Smooth muscle cell (in vitro differentiated cells): ENCODE results near the gene C10orf90. TPM values are rescaled to one million over a fixed set of nuclear protein-coding genes. Genes with fewer than 3 reads are reported as not detected.

Source experiments
- DNase-seq: peaks from one replicate; lab custom pipeline; 2025; ENCODE audit not compliant: unreplicated experiment; lab: John Stamatoyannopoulos, UW
- H2AFZ ChIP-seq: fragments of 200-600 bp; sonication (generic); 2 replicates; pipeline ENCODE4 v1.6.0; 2016; ENCODE audit warnings: antibody characterized with exemption, low read depth, mild to moderate bottlenecking
- H3F3A ChIP-seq: fragments of 200-600 bp; sonication (generic); 2 replicates; pipeline ENCODE4 v1.6.0; 2017; ENCODE audit warnings: antibody characterized with exemption, low read depth
- H3K27ac ChIP-seq: fragments of 200-600 bp; sonication (generic); 2 replicates; pipeline ENCODE4 v1.5.1; 2016; ENCODE audit warnings: low read depth, mild to moderate bottlenecking
- H3K27me3 ChIP-seq: fragments of 200-600 bp; sonication (generic); 2 replicates; pipeline ENCODE4 v1.6.1; 2016; ENCODE audit warnings: low read depth, mild to moderate bottlenecking
- H3K36me3 ChIP-seq: fragments of 200-600 bp; sonication (generic); 2 replicates; pipeline ENCODE4 v1.5.1; 2016; ENCODE audit warnings: low read depth
- H3K4me1 ChIP-seq: fragments of 200-600 bp; sonication (generic); 2 replicates; pipeline ENCODE4 v1.5.1; 2016; ENCODE audit warnings: low read depth
- H3K4me2 ChIP-seq: fragments of 200-600 bp; sonication (generic); 2 replicates; pipeline ENCODE4 v1.6.0; 2016; ENCODE audit warnings: mild to moderate bottlenecking
- H3K4me3 ChIP-seq: fragments of 200-600 bp; sonication (generic); 2 replicates; pipeline ENCODE4 v1.5.1; 2016; ENCODE audit warnings: mild to moderate bottlenecking
- H3K79me2 ChIP-seq: fragments of 200-600 bp; sonication (generic); 2 replicates; pipeline ENCODE4 v1.6.0; 2016; ENCODE audit warnings: low read depth, mild to moderate bottlenecking
- H3K9ac ChIP-seq: fragments of 200-600 bp; sonication (generic); 2 replicates; pipeline ENCODE4 v1.6.0; 2016; ENCODE audit warnings: low read depth
- H3K9me3 ChIP-seq: fragments of 200-600 bp; sonication (generic); replicated peaks from 2 replicates; pipeline ENCODE4 v1.5.1; 2016; ENCODE audit warnings: low read depth
- H4K20me1 ChIP-seq: fragments of 200-600 bp; sonication (generic); 2 replicates; pipeline ENCODE4 v1.6.0; 2016; ENCODE audit warnings: low read depth
- CTCF ChIP-seq: fragments of 200-600 bp; sonication (generic); IDR thresholded peaks from 2 replicates; pipeline ENCODE4 v1.5.1; 2017; ENCODE audit warnings: borderline replicate concordance, mild to moderate bottlenecking, antibody characterized with exemption; ENCODE audit not compliant: insufficient read depth, poor library complexity, severe bottlenecking
- WGBS: methylation state at CpG from one replicate; pipeline ENCODE4 v1.1.7; 2016; ENCODE audit warnings: low lambda C conversion rate; 5-methylcytosine and 5-hydroxymethylcytosine counted together
- polyA plus RNA-seq: library from polyadenylated mRNA; unstranded; fragments of >200 nt; fragmentation: Nextera tagmentation; extraction: Ambion mirVana; gene quantifications from 2 replicates; pipeline ENCODE4 v1.2.1, GENCODE V29; 2016
- total RNA-seq: library from RNA; depleted of rRNA; stranded (reverse); fragments of >200 nt; gene quantifications from 2 replicates; pipeline ENCODE4 v1.2.3, GENCODE V29; 2014

The C10orf90 gene
- total and polyA plus RNA-seq, 2 experiments from 2014 or later, result 0.10 to 1.8 TPM

GRCh38 chr10:126581648-126582046, 88.8 kb downstream of the C10orf90 start:
- no peak overlapping the region for H2AFZ ChIP-seq
- no peaks in the 10 kb centered on the region for H3K36me3 ChIP-seq
- no peaks in the 10 kb centered on the region for H3F3A ChIP-seq
- H4K20me1 ChIP-seq, result no peaks in the 10 kb centered on the region
- H3K4me3 ChIP-seq, result no peak overlapping the region
- H3K27me3 ChIP-seq, result peaks cover 11% of the 10 kb centered on the region
- no peaks in the 10 kb centered on the region for H3K79me2 ChIP-seq
- 84% methylated on average over 7 of the region's 7 CpGs for WGBS
- no peaks in the 10 kb centered on the region for H3K9me3 ChIP-seq
- peaks cover 11% of the 10 kb centered on the region for H3K4me1 ChIP-seq
- no peak overlapping the region for H3K27ac ChIP-seq
- H3K9ac ChIP-seq, result no peak overlapping the region
- TF ChIP-seq CTCF, result no peak
- no peak overlapping the region for H3K4me2 ChIP-seq
- DNase-seq, result no peak

GRCh38 chr10:126580873-126581647, 89.4 kb downstream of the C10orf90 start:
- Histone ChIP-seq H3F3A (no peaks in the 10 kb centered on the region), H3K36me3 (no peaks in the 10 kb centered on the region), H3K27me3 (peaks cover 11% of the 10 kb centered on the region), H2AFZ (no peak overlapping the region), H3K27ac (no peak overlapping the region), H3K4me1 (peaks cover 7% of the 10 kb centered on the region), H4K20me1 (no peaks in the 10 kb centered on the region), H3K4me2 (no peak overlapping the region), H3K9ac (no peak overlapping the region), H3K79me2 (no peaks in the 10 kb centered on the region), H3K4me3 (no peak overlapping the region), H3K9me3 (no peaks in the 10 kb centered on the region)
- DNase-seq, result no peak
- WGBS, result 88% methylated on average over 10 of the region's 10 CpGs
- TF ChIP-seq CTCF, result no peak

- H3K27ac ChIP-seq, result no peak overlapping the region
- TF ChIP-seq CTCF, result no peak
- no peaks in the 10 kb centered on the region for H3F3A ChIP-seq
- H3K79me2 ChIP-seq, result no peaks in the 10 kb centered on the region
- no peak overlapping the region for H2AFZ ChIP-seq
- H4K20me1 ChIP-seq, result no peaks in the 10 kb centered on the region
- WGBS, result 66% methylated on average over 2 of the region's 2 CpGs
- no peaks in the 10 kb centered on the region for H3K36me3 ChIP-seq
- no peaks in the 10 kb centered on the region for H3K4me1 ChIP-seq
- DNase-seq, result no peak
- no peaks in the 10 kb centered on the region for H3K9me3 ChIP-seq
- H3K4me3 ChIP-seq, result no peak overlapping the region
- H3K9ac ChIP-seq, result no peak overlapping the region
- H3K4me2 ChIP-seq, result no peak overlapping the region
- peaks cover 7% of the 10 kb centered on the region for H3K27me3 ChIP-seq
These were observed 94.2 kb downstream of the C10orf90 start for GRCh38 chr10:126576336-126576735.
